ENCODE data around the gene SUPT7L. TPM values are rescaled to one million over a fixed set of nuclear protein-coding genes. Genes with fewer than 3 reads are reported as not detected.

Gene SUPT7L
- total and polyA plus RNA-seq, 4 donors: 9.6 to 14.6 (median 11.5) TPM

DNA sequence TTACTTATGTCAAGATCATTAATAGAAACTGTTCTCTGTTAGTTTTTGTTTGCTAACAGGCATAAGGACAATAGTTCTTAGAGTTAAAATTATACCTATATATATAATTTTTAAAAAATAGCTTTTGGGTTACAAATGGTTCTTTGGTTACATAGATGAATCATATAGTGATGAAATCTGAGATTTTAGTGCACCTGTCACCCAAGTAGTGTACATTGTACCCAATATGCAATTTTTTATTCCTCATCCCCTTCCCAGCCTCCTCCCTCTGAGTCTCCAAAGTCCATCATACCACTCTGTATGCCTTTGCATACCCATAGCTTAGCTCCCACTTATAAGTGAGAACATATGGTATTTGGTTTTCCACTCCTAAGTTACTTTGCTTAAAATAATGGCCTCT, 26.6 kb upstream of the SUPT7L start:
- H3K9ac ChIP-seq (ENCODE audit: low read depth in 1 of 2, low read length in 2 of 2): no peak overlapping the region
- no peak overlapping the region for H3K27ac ChIP-seq (ENCODE audit: low read depth in 1 of 2, low read length in 2 of 2)
- TF ChIP-seq HNF4G (IDR thresholded peaks at IDR 0.05) (no peak), JUND (IDR thresholded peaks at IDR 0.05) (no peak), NR2F2 (IDR thresholded peaks at IDR 0.05) (no peak), ATF3 (IDR thresholded peaks at IDR 0.05) (no peak), HNF4A (conservative IDR thresholded peaks at IDR 0.05) (no peak)
- TF ChIP-seq, protein P1, sequence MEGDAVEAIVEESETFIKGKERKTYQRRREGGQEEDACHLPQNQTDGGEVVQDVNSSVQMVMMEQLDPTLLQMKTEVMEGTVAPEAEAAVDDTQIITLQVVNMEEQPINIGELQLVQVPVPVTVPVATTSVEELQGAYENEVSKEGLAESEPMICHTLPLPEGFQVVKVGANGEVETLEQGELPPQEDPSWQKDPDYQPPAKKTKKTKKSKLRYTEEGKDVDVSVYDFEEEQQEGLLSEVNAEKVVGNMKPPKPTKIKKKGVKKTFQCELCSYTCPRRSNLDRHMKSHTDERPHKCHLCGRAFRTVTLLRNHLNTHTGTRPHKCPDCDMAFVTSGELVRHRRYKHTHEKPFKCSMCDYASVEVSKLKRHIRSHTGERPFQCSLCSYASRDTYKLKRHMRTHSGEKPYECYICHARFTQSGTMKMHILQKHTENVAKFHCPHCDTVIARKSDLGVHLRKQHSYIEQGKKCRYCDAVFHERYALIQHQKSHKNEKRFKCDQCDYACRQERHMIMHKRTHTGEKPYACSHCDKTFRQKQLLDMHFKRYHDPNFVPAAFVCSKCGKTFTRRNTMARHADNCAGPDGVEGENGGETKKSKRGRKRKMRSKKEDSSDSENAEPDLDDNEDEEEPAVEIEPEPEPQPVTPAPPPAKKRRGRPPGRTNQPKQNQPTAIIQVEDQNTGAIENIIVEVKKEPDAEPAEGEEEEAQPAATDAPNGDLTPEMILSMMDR (IDR thresholded peaks at IDR 0.05; ENCODE audit: low read depth, low read length, missing input control): no peak
- TF ChIP-seq, protein P2, sequence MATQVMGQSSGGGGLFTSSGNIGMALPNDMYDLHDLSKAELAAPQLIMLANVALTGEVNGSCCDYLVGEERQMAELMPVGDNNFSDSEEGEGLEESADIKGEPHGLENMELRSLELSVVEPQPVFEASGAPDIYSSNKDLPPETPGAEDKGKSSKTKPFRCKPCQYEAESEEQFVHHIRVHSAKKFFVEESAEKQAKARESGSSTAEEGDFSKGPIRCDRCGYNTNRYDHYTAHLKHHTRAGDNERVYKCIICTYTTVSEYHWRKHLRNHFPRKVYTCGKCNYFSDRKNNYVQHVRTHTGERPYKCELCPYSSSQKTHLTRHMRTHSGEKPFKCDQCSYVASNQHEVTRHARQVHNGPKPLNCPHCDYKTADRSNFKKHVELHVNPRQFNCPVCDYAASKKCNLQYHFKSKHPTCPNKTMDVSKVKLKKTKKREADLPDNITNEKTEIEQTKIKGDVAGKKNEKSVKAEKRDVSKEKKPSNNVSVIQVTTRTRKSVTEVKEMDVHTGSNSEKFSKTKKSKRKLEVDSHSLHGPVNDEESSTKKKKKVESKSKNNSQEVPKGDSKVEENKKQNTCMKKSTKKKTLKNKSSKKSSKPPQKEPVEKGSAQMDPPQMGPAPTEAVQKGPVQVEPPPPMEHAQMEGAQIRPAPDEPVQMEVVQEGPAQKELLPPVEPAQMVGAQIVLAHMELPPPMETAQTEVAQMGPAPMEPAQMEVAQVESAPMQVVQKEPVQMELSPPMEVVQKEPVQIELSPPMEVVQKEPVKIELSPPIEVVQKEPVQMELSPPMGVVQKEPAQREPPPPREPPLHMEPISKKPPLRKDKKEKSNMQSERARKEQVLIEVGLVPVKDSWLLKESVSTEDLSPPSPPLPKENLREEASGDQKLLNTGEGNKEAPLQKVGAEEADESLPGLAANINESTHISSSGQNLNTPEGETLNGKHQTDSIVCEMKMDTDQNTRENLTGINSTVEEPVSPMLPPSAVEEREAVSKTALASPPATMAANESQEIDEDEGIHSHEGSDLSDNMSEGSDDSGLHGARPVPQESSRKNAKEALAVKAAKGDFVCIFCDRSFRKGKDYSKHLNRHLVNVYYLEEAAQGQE (IDR thresholded peaks at IDR 0.05): no peak
- no peak for DNase-seq (ENCODE audit: low spot score)
- no peak overlapping the region for H3K4me3 ChIP-seq (ENCODE audit: low read depth in 1 of 3, low read length in 3 of 3)
- H3K4me1 ChIP-seq (ENCODE audit: control insufficient read depth in 4 of 4, insufficient read depth in 4 of 4, low read length in 3 of 4): no peaks in the 10 kb centered on the region
- H3K36me3 ChIP-seq (ENCODE audit: control insufficient read depth in 4 of 4, insufficient read depth in 3 of 4, low read depth in 1 of 4, low read length in 3 of 4): peaks cover 4 to 44% (median 26%) of the 10 kb centered on the region in 4 donors
- H3K9me3 ChIP-seq (ENCODE audit: control insufficient read depth in 4 of 4, low read length in 3 of 4): no peaks in the 10 kb centered on the region
- H3K27me3 ChIP-seq (ENCODE audit: control insufficient read depth in 4 of 4, insufficient read depth in 4 of 4, low read length in 3 of 4): no peaks in the 10 kb centered on the region

DNA sequence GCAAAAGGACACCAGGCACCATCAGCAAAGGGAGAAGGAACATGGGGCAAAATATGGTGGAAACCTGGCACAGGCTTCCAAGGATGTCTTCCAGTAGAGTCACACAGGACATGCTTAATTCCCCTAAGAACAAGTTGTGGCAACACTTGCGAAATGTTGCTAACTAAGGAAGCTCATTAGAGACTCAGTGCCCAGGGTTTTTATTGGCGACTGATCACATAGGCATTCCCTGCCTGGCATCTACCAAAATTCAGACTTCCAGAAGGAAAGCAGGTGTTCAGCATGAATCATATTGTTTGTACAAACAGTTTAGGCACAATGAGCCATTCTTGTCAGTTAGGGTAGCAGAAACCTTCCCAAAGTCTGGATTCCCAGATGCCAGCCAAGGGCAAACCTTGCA, 26.0 kb upstream of the SUPT7L start:
- Histone ChIP-seq H3K27ac (ENCODE audit: low read depth in 1 of 2, low read length in 2 of 2) (no peak overlapping the region), H3K36me3 (ENCODE audit: control insufficient read depth in 4 of 4, insufficient read depth in 3 of 4, low read depth in 1 of 4, low read length in 3 of 4) (peaks cover 4 to 42% (median 29%) of the 10 kb centered on the region in 4 donors), H3K27me3 (ENCODE audit: control insufficient read depth in 4 of 4, insufficient read depth in 4 of 4, low read length in 3 of 4) (no peaks in the 10 kb centered on the region), H3K4me3 (ENCODE audit: low read depth in 1 of 3, low read length in 3 of 3) (no peak overlapping the region), H3K9me3 (ENCODE audit: control insufficient read depth in 4 of 4, low read length in 3 of 4) (no peaks in the 10 kb centered on the region), H3K4me1 (ENCODE audit: control insufficient read depth in 4 of 4, insufficient read depth in 4 of 4, low read length in 3 of 4) (no peaks in the 10 kb centered on the region), H3K9ac (ENCODE audit: low read depth in 1 of 2, low read length in 2 of 2) (no peak overlapping the region)
- TF ChIP-seq HNF4G (IDR thresholded peaks at IDR 0.05) (no peak), GABPA (IDR thresholded peaks at IDR 0.05 in 1 of 2, conservative IDR thresholded peaks at IDR 0.05 in 1 of 2) (no peak), ATF3 (IDR thresholded peaks at IDR 0.05) (no peak), FOXA1 (IDR thresholded peaks at IDR 0.05) (no peak), HNF4A (conservative IDR thresholded peaks at IDR 0.05) (no peak), YY1 (IDR thresholded peaks at IDR 0.05) (no peak), FOXA2 (IDR thresholded peaks at IDR 0.05) (no peak), TAF1 (conservative IDR thresholded peaks at IDR 0.05) (no peak), EGR1 (IDR thresholded peaks at IDR 0.05; ENCODE audit: low read depth in 2 of 2) (no peak), NR2F2 (IDR thresholded peaks at IDR 0.05) (no peak), MAX (IDR thresholded peaks at IDR 0.05) (no peak), RAD21 (IDR thresholded peaks at IDR 0.05) (no peak)
- TF ChIP-seq, protein P1 (IDR thresholded peaks at IDR 0.05; ENCODE audit: low read depth, low read length, missing input control): no peak
- TF ChIP-seq, protein P3, sequence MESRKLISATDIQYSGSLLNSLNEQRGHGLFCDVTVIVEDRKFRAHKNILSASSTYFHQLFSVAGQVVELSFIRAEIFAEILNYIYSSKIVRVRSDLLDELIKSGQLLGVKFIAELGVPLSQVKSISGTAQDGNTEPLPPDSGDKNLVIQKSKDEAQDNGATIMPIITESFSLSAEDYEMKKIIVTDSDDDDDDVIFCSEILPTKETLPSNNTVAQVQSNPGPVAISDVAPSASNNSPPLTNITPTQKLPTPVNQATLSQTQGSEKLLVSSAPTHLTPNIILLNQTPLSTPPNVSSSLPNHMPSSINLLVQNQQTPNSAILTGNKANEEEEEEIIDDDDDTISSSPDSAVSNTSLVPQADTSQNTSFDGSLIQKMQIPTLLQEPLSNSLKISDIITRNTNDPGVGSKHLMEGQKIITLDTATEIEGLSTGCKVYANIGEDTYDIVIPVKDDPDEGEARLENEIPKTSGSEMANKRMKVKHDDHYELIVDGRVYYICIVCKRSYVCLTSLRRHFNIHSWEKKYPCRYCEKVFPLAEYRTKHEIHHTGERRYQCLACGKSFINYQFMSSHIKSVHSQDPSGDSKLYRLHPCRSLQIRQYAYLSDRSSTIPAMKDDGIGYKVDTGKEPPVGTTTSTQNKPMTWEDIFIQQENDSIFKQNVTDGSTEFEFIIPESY (IDR thresholded peaks at IDR 0.05): no peak
- TF ChIP-seq, protein P2 (IDR thresholded peaks at IDR 0.05): no peak
- 98% methylated on average over 2 of the region's 2 CpGs for WGBS
- DNase-seq (ENCODE audit: low spot score): no peak
